Smooth muscle cell (in vitro differentiated cells): ENCODE measurements around the gene PNPLA2. TPM values are rescaled to one million over a fixed set of nuclear protein-coding genes. Genes with fewer than 3 reads are reported as not detected.

Experiments used
- DNase-seq: peaks from one replicate; lab custom pipeline; 2025; ENCODE audit not compliant: unreplicated experiment; lab: John Stamatoyannopoulos, UW
- H2AFZ ChIP-seq: fragments of 200-600 bp; sonication (generic); 2 replicates; pipeline ENCODE4 v1.6.0; 2016; ENCODE audit warnings: antibody characterized with exemption, low read depth, mild to moderate bottlenecking
- H3F3A ChIP-seq: fragments of 200-600 bp; sonication (generic); 2 replicates; pipeline ENCODE4 v1.6.0; 2017; ENCODE audit warnings: antibody characterized with exemption, low read depth
- H3K27ac ChIP-seq: fragments of 200-600 bp; sonication (generic); 2 replicates; pipeline ENCODE4 v1.5.1; 2016; ENCODE audit warnings: low read depth, mild to moderate bottlenecking
- H3K27me3 ChIP-seq: fragments of 200-600 bp; sonication (generic); 2 replicates; pipeline ENCODE4 v1.6.1; 2016; ENCODE audit warnings: low read depth, mild to moderate bottlenecking
- H3K36me3 ChIP-seq: fragments of 200-600 bp; sonication (generic); 2 replicates; pipeline ENCODE4 v1.5.1; 2016; ENCODE audit warnings: low read depth
- H3K4me1 ChIP-seq: fragments of 200-600 bp; sonication (generic); 2 replicates; pipeline ENCODE4 v1.5.1; 2016; ENCODE audit warnings: low read depth
- H3K4me2 ChIP-seq: fragments of 200-600 bp; sonication (generic); 2 replicates; pipeline ENCODE4 v1.6.0; 2016; ENCODE audit warnings: mild to moderate bottlenecking
- H3K4me3 ChIP-seq: fragments of 200-600 bp; sonication (generic); 2 replicates; pipeline ENCODE4 v1.5.1; 2016; ENCODE audit warnings: mild to moderate bottlenecking
- H3K79me2 ChIP-seq: fragments of 200-600 bp; sonication (generic); 2 replicates; pipeline ENCODE4 v1.6.0; 2016; ENCODE audit warnings: low read depth, mild to moderate bottlenecking
- H3K9ac ChIP-seq: fragments of 200-600 bp; sonication (generic); 2 replicates; pipeline ENCODE4 v1.6.0; 2016; ENCODE audit warnings: low read depth
- H3K9me3 ChIP-seq: fragments of 200-600 bp; sonication (generic); replicated peaks from 2 replicates; pipeline ENCODE4 v1.5.1; 2016; ENCODE audit warnings: low read depth
- H4K20me1 ChIP-seq: fragments of 200-600 bp; sonication (generic); 2 replicates; pipeline ENCODE4 v1.6.0; 2016; ENCODE audit warnings: low read depth
- WGBS: methylation state at CpG from one replicate; pipeline ENCODE4 v1.1.7; 2016; ENCODE audit warnings: low lambda C conversion rate; 5-methylcytosine and 5-hydroxymethylcytosine counted together
- polyA plus RNA-seq: library from polyadenylated mRNA; unstranded; fragments of >200 nt; fragmentation: Nextera tagmentation; extraction: Ambion mirVana; gene quantifications from 2 replicates; pipeline ENCODE4 v1.2.1, GENCODE V29; 2016
- total RNA-seq: library from RNA; depleted of rRNA; stranded (reverse); fragments of >200 nt; gene quantifications from 2 replicates; pipeline ENCODE4 v1.2.3, GENCODE V29; 2014
- TF ChIP-seq, protein P1 (sequence below): fragments of 200-600 bp; sonication (generic); IDR thresholded peaks from 2 replicates; pipeline ENCODE4 v1.5.1; 2017; ENCODE audit warnings: borderline replicate concordance, mild to moderate bottlenecking, antibody characterized with exemption; ENCODE audit not compliant: insufficient read depth, poor library complexity, severe bottlenecking

Gene PNPLA2
- total and polyA plus RNA-seq, 2 experiments from 2014 or later = 12.4 to 26.4 TPM

DNA sequence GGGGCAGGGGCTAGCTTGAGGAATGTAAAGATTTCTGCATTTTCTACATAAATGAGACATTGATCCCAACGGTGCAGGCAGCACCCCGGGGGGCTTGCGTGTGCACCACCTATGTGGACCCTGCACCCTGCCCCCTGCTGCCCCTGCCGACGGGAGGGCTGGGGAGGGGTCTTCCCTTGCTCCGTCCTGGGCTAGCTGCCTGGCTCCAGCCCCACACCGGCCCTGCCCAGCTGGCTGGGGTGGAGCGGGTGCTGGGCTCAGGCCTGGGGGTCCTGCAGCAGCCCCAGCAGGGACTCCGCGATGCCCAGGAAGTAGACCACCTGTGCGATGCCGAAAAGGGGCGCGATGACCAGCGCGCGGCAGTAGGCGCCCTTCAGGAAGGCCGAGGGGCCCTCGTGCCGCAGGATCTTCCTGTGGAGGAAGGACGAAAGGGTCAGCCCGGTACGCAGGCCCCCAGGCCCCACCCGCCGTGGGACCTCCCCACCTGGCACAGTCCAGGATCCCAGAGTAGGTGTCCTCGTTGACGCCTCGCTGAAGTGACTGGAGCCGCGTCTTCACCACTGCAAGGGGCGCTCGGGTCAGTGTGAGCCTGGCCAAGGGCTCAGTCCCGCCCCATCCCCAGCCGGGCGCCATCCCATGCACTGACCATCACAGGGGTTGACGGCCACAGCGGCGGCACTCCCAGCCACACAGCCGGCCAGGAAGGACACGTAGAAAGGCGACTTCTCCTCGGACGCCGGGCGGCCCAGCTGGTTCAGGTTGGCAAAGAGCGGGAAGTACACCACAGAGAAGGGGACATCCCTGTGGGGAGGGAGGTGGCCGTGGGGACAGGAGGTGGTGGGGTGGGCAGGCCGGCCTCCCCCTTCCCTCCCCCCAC, 26.8 kb upstream of the PNPLA2 start:
- no peaks in the 10 kb centered on the region for H3K36me3 ChIP-seq
- no peak overlapping the region for H3K4me2 ChIP-seq
- TF ChIP-seq, protein P1, sequence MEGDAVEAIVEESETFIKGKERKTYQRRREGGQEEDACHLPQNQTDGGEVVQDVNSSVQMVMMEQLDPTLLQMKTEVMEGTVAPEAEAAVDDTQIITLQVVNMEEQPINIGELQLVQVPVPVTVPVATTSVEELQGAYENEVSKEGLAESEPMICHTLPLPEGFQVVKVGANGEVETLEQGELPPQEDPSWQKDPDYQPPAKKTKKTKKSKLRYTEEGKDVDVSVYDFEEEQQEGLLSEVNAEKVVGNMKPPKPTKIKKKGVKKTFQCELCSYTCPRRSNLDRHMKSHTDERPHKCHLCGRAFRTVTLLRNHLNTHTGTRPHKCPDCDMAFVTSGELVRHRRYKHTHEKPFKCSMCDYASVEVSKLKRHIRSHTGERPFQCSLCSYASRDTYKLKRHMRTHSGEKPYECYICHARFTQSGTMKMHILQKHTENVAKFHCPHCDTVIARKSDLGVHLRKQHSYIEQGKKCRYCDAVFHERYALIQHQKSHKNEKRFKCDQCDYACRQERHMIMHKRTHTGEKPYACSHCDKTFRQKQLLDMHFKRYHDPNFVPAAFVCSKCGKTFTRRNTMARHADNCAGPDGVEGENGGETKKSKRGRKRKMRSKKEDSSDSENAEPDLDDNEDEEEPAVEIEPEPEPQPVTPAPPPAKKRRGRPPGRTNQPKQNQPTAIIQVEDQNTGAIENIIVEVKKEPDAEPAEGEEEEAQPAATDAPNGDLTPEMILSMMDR = no peak
- H3K4me1 ChIP-seq = peaks cover 14% of the 10 kb centered on the region
- no peaks in the 10 kb centered on the region for H3K79me2 ChIP-seq
- H3K27me3 ChIP-seq = no peaks in the 10 kb centered on the region
- H2AFZ ChIP-seq = no peak overlapping the region
- H4K20me1 ChIP-seq = peaks cover 19% of the 10 kb centered on the region
- no peak for DNase-seq
- H3K9ac ChIP-seq = no peak overlapping the region
- peaks cover 7% of the 10 kb centered on the region for H3F3A ChIP-seq
- no peak overlapping the region for H3K27ac ChIP-seq
- no peak overlapping the region for H3K4me3 ChIP-seq
- 96% methylated on average over 47 of the region's 49 CpGs for WGBS
- H3K9me3 ChIP-seq = no peaks in the 10 kb centered on the region

DNA sequence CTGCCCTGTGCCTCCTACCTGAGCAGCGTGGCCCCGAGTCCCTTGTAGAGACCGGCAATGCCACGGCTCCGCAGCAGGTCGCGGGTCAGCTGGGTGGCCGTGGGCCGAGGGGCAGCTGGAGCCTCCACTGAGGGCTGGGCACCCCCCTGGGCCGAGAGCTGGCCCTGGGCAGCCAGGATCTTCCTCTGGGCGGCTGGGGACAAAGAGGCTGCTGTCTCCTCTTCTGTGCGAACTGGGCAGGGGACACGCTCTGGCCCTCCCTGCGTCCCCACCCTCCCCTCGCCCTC, 26.2 kb upstream of the PNPLA2 start:
- H3K36me3 ChIP-seq = no peaks in the 10 kb centered on the region
- TF ChIP-seq, protein P1 = no peak
- no peaks in the 10 kb centered on the region for H3K27me3 ChIP-seq
- peaks cover 9% of the 10 kb centered on the region for H3F3A ChIP-seq
- no peaks in the 10 kb centered on the region for H3K9me3 ChIP-seq
- H3K79me2 ChIP-seq = no peaks in the 10 kb centered on the region
- peaks cover 21% of the 10 kb centered on the region for H4K20me1 ChIP-seq
- H3K4me2 ChIP-seq = no peak overlapping the region
- no peak overlapping the region for H2AFZ ChIP-seq
- no peak overlapping the region for H3K4me3 ChIP-seq
- no peak for DNase-seq
- H3K27ac ChIP-seq = no peak overlapping the region
- H3K4me1 ChIP-seq = peaks cover 16% of the 10 kb centered on the region
- no peak overlapping the region for H3K9ac ChIP-seq
- WGBS = 97% methylated on average over 9 of the region's 15 CpGs

DNA sequence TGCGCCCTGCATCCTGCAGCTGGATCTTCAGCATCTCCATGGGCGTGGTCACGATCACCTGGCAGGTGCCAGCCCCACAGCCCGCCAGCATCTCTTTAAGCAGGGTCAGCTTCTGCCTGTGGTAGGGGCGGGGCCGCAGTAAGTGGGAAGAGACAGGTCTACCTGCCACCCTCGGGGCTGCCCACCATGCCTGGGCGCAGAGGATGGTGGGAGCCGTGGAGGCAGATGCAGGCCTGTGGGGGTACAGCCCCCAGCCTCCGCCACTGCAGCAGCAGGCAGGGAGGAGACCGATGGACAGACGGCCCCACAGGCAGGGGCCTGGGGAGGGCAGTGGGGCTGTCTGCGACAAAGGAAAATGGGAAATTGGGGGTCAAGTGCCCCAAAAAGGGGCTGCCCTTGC, 25.8 kb upstream of the PNPLA2 start:
- 97% methylated on average over 13 of the region's 13 CpGs for WGBS
- H3K79me2 ChIP-seq = no peaks in the 10 kb centered on the region
- H3K27ac ChIP-seq = no peak overlapping the region
- H3K27me3 ChIP-seq = no peaks in the 10 kb centered on the region
- no peak overlapping the region for H3K4me3 ChIP-seq
- no peak overlapping the region for H2AFZ ChIP-seq
- H4K20me1 ChIP-seq = peaks cover 21% of the 10 kb centered on the region
- H3F3A ChIP-seq = peaks cover 9% of the 10 kb centered on the region
- TF ChIP-seq, protein P1 = no peak
- no peaks in the 10 kb centered on the region for H3K9me3 ChIP-seq
- no peak overlapping the region for H3K4me2 ChIP-seq
- no peaks in the 10 kb centered on the region for H3K36me3 ChIP-seq
- DNase-seq = no peak
- no peak overlapping the region for H3K9ac ChIP-seq
- H3K4me1 ChIP-seq = peaks cover 16% of the 10 kb centered on the region

DNA sequence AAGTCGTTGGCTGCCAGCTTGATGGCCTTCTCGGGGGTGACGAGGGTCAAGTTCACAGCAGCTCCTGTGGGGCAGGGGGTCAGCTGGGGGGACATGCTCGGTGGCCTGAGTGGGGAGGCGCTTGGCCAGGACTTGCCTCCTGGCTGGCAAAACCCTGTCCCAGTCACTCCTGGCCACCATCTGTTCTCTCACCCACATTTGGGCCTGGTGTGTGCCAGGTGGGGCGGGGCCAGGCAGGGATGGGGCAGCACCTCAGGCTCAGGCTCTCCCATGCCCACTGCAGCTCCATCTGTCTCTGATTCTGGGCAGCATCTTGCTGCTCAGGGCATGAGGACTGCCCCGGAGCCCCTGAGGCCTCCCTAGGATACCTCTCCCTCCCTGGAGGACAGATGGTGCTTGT, 25.2 kb upstream of the PNPLA2 start:
- TF ChIP-seq, protein P1 = no peak
- Histone ChIP-seq H3K79me2 (no peaks in the 10 kb centered on the region), H3F3A (peaks cover 9% of the 10 kb centered on the region), H3K4me2 (no peak overlapping the region), H3K27ac (no peak overlapping the region), H3K9me3 (no peaks in the 10 kb centered on the region), H2AFZ (no peak overlapping the region), H3K9ac (no peak overlapping the region), H3K27me3 (no peaks in the 10 kb centered on the region), H3K4me1 (peaks cover 16% of the 10 kb centered on the region), H3K4me3 (no peak overlapping the region), H4K20me1 (peaks cover 21% of the 10 kb centered on the region), H3K36me3 (no peaks in the 10 kb centered on the region)
- no peak for DNase-seq
- WGBS = 96% methylated on average over 7 of the region's 7 CpGs
